Measurements from ENCODE around the gene ORC5. TPM values are rescaled to one million over a fixed set of nuclear protein-coding genes. Genes with fewer than 3 reads are reported as not detected.

The ORC5 gene
- total RNA-seq, 1 experiment from 2014 or later: 37.0 TPM

DNA sequence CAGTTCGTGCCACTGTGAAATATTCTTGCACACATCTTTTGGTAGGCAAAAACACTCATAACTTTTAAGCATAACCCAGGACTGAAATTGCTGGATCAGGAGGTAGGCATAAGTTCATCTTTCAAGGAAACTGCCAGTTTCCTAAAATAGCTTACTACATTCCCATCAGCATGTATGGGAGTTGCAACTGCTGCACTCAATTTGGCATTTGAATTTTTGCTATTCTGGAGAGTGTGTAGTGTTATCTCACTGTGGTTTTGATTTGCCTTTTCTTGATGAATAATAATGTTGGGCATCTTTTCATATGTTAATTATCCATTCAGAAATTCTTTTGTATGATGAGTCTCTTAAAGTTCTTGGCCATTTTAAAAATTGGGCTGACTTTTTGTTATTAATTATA, 95.2 kb downstream of the ORC5 start:
- no peak overlapping the region for H3K27ac Mint-ChIP-seq (ENCODE audit: unreplicated experiment)
- H3K27me3 Mint-ChIP-seq (ENCODE audit: insufficient read depth, unreplicated experiment): no peaks in the 10 kb centered on the region
- intact Hi-C loops (cut with micrococcal nuclease; ENCODE audit: unreplicated experiment): no loop called here

DNA sequence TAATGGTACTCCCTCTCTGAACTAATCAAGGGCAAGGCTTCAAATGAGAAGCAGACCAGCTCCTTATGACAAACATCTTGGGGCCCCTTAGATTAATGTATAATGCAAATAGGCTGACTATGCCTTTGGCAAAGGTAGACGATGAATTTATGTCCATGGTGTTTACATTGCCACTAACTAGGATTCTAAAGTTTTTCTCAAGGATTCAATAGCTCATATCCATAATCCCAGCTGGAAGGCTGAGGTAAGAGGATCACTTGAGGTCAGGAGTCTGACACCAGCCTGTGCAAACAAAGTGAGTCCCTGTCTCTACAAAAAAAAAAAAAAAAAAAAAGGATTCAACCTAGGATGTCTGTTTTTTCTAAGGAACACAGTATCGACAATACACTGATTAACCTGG, 96.5 kb downstream of the ORC5 start:
- Mint-ChIP-seq H3K27ac (ENCODE audit: unreplicated experiment) (no peak overlapping the region), H3K27me3 (ENCODE audit: insufficient read depth, unreplicated experiment) (no peaks in the 10 kb centered on the region), H3K36me3 (ENCODE audit: insufficient read depth, unreplicated experiment) (no peaks in the 10 kb centered on the region), H3K4me1 (ENCODE audit: low read depth, unreplicated experiment) (peaks cover 6% of the 10 kb centered on the region), H3K4me3 (ENCODE audit: unreplicated experiment) (no peak overlapping the region), H3K9me3 (ENCODE audit: unreplicated experiment) (peaks cover 12% of the 10 kb centered on the region)
- intact Hi-C loops (cut with micrococcal nuclease; ENCODE audit: unreplicated experiment): no loop called here
- no peaks in the 10 kb centered on the region for H3K4me1 ChIP-seq
- POLR2A ChIA-PET: interaction anchor here (0.7 kb wide), 1 partner anchor 13 kb away, joined by 4 read pairs; no protein-coding TSS in a partner anchor
- no peak for DNase-seq
- H3K27me3 ChIP-seq (replicated peaks; ENCODE audit: control insufficient read depth, insufficient read depth, low read length): no peaks in the 10 kb centered on the region
- CTCF ChIA-PET: interaction anchor here (0.5 to 0.7 kb wide), 2 partner anchors 44 to 94 kb away, joined by 3 to 5 read pairs; no protein-coding TSS in a partner anchor
- no peaks in the 10 kb centered on the region for H3K36me3 ChIP-seq (ENCODE audit: control insufficient read depth, insufficient read depth, low read length)
- TF ChIP-seq, protein P1, sequence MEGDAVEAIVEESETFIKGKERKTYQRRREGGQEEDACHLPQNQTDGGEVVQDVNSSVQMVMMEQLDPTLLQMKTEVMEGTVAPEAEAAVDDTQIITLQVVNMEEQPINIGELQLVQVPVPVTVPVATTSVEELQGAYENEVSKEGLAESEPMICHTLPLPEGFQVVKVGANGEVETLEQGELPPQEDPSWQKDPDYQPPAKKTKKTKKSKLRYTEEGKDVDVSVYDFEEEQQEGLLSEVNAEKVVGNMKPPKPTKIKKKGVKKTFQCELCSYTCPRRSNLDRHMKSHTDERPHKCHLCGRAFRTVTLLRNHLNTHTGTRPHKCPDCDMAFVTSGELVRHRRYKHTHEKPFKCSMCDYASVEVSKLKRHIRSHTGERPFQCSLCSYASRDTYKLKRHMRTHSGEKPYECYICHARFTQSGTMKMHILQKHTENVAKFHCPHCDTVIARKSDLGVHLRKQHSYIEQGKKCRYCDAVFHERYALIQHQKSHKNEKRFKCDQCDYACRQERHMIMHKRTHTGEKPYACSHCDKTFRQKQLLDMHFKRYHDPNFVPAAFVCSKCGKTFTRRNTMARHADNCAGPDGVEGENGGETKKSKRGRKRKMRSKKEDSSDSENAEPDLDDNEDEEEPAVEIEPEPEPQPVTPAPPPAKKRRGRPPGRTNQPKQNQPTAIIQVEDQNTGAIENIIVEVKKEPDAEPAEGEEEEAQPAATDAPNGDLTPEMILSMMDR (IDR thresholded peaks at IDR 0.05; ENCODE audit: insufficient read depth in 1 of 2, low read depth in 1 of 2, low read length in 1 of 2, severe bottlenecking in 1 of 2, unreplicated experiment in 1 of 2): no peak
- no peak overlapping the region for H3K4me3 ChIP-seq (ENCODE audit: low read depth, low read length)
- no peaks in the 10 kb centered on the region for H3K9me3 ChIP-seq
- BruUV-seq (replicated peaks): no TSS peak

More for the DNA sequence above, 95.2 kb downstream of the ORC5 start:
- Histone ChIP-seq H3K9me3 (no peaks in the 10 kb centered on the region), H3K4me3 (ENCODE audit: low read depth, low read length) (no peak overlapping the region), H3K36me3 (ENCODE audit: control insufficient read depth, insufficient read depth, low read length) (no peaks in the 10 kb centered on the region), H3K4me1 (no peaks in the 10 kb centered on the region), H3K27me3 (replicated peaks; ENCODE audit: control insufficient read depth, insufficient read depth, low read length) (no peaks in the 10 kb centered on the region)
- ChIA-PET CTCF (no interaction called here), POLR2A (no interaction called here)
- DNase-seq: no peak
- no TSS peak for BruUV-seq (replicated peaks)
- TF ChIP-seq, protein P1 (IDR thresholded peaks at IDR 0.05; ENCODE audit: insufficient read depth in 1 of 2, low read depth in 1 of 2, low read length in 1 of 2, severe bottlenecking in 1 of 2, unreplicated experiment in 1 of 2): no peak
- Mint-ChIP-seq H3K4me3 (ENCODE audit: unreplicated experiment) (no peak overlapping the region), H3K36me3 (ENCODE audit: insufficient read depth, unreplicated experiment) (no peaks in the 10 kb centered on the region), H3K4me1 (ENCODE audit: low read depth, unreplicated experiment) (peaks cover 6% of the 10 kb centered on the region), H3K9me3 (ENCODE audit: unreplicated experiment) (peaks cover 19% of the 10 kb centered on the region)

DNA sequence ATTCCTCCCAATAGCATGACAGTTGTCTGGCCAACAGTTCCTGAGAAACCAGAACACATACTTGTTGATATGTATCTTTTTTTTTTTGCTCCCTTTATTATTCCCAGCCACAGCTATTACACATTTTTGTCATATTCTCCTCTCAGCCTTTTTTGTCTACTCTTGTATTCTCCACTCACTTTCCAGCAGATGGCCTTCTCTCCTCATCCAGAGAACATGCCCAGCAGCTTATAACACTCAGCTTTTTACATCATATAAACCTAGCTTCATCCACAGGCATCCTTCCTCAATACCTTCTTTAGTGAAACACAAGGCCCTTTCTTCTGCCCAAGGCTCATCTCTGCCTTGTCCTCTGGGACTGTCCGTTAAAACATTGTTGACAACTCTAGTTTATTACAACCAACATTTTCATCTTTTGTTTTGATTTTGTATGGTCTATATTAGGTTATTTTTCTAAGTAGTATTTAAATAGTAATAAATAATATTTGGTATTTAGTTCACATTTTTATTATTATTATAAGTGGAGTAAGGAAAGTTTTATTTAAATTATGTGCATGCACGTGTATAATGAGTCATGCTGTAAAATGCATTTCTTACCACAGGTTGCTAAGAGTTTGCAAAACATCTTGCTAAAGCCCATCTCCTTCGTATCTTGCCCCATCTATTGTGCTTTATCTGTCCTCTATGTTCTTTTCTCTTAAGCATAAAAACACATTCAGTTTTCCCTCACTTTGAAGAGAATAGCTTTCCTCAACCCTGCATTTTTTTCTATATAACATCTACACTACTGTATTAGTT, 101.5 kb downstream of the ORC5 start:
- no TSS peak for BruUV-seq (replicated peaks)
- H3K9me3 ChIP-seq: no peaks in the 10 kb centered on the region
- DNase-seq: peak in 1 of 2 experiments; percentile 7
- H3K27me3 Mint-ChIP-seq (ENCODE audit: insufficient read depth, unreplicated experiment): no peaks in the 10 kb centered on the region
- no peak overlapping the region for H3K27ac Mint-ChIP-seq (ENCODE audit: unreplicated experiment)
- H3K4me1 ChIP-seq: no peaks in the 10 kb centered on the region
- H3K36me3 ChIP-seq (ENCODE audit: control insufficient read depth, insufficient read depth, low read length): no peaks in the 10 kb centered on the region
- H3K27me3 ChIP-seq (replicated peaks; ENCODE audit: control insufficient read depth, insufficient read depth, low read length): no peaks in the 10 kb centered on the region
- TF ChIP-seq, protein P1 (IDR thresholded peaks at IDR 0.05; ENCODE audit: insufficient read depth in 1 of 2, low read depth in 1 of 2, low read length in 1 of 2, severe bottlenecking in 1 of 2, unreplicated experiment in 1 of 2): peak in 1 of 2 experiments; percentile 36
- H3K4me1 Mint-ChIP-seq (ENCODE audit: low read depth, unreplicated experiment): peaks cover 5% of the 10 kb centered on the region
- ChIA-PET CTCF (interaction anchor here (0.6 to 1.1 kb wide), 3 partner anchors 20 to 53 kb away, joined by 3 to 4 read pairs (median 4); no protein-coding TSS in a partner anchor), POLR2A (no interaction called here)
- H3K4me3 ChIP-seq (ENCODE audit: low read depth, low read length): no peak overlapping the region
- H3K4me3 Mint-ChIP-seq (ENCODE audit: unreplicated experiment): no peak overlapping the region
- peaks cover 15% of the 10 kb centered on the region for H3K9me3 Mint-ChIP-seq (ENCODE audit: unreplicated experiment)
- intact Hi-C loops (cut with micrococcal nuclease; ENCODE audit: unreplicated experiment): loop anchor here (1.0 kb wide), 2 partner anchors 50 to 54 kb away; no protein-coding TSS in a partner anchor
- H3K36me3 Mint-ChIP-seq (ENCODE audit: insufficient read depth, unreplicated experiment): peaks cover 5% of the 10 kb centered on the region
